Esophagus squamous epithelium (tissue), 4 donors: ENCODE measurements around the gene MOB3C.

Experiments
- CTCF ChIP-seq, 6 experiments: fragments of 450-650 bp in 4 of 6; fragments of 200-600 bp in 2 of 6; sonication (generic) in 2 of 6; IDR thresholded peaks; one replicate each; pipeline ENCODE4 v1.5.1; 2016 to 2019; ENCODE audit warnings: antibody characterized with exemption in 6 of 6, mild to moderate bottlenecking in 4 of 6, moderate library complexity in 4 of 6
- POLR2A ChIP-seq, 4 donors: fragments of 450-650 bp; IDR thresholded peaks; one replicate each; pipeline ENCODE4 v1.6.1; 2017; ENCODE audit warnings: antibody characterized with exemption in 4 of 4, mild to moderate bottlenecking in 4 of 4, moderate library complexity in 3 of 4

- no peak for TF ChIP-seq CTCF (IDR thresholded peaks at IDR 0.05)
- no peak for TF ChIP-seq POLR2A (IDR thresholded peaks at IDR 0.05)
Observed at GRCh38 chr1:46645815-46646214, 29.2 kb upstream of the MOB3C start.
